Measurements from ENCODE around the gene RFX1. TPM values are rescaled to one million over a fixed set of nuclear protein-coding genes. Genes with fewer than 3 reads are reported as not detected.

Gene RFX1
- total RNA-seq, 1 donor from 2014 or later = 4.2 TPM

DNA sequence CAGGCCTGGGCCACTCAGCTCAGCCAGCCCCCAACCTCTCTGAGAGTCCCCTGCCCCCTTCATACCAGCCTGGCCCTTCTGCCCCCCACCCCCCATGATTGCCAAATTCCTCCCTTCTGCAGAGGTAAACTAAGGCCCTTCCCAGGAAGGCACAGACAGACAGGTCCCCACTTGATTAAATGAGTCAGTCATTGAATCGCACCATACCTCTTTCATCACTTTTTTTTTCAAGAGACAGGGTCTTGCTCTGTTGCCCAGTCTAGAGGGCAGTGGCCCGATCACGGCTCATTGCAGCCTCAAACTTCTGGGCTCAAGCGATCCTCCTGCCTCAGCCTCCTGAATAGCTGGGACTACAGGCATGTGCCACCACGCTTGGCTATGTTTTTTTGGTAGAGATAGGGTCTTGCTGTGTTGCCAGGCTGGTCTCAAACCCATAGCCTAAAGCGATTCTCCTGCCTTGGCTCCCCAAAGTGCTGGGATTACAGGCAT is 73.9 kb downstream of the RFX1 start:
- TF ChIP-seq, protein P1, sequence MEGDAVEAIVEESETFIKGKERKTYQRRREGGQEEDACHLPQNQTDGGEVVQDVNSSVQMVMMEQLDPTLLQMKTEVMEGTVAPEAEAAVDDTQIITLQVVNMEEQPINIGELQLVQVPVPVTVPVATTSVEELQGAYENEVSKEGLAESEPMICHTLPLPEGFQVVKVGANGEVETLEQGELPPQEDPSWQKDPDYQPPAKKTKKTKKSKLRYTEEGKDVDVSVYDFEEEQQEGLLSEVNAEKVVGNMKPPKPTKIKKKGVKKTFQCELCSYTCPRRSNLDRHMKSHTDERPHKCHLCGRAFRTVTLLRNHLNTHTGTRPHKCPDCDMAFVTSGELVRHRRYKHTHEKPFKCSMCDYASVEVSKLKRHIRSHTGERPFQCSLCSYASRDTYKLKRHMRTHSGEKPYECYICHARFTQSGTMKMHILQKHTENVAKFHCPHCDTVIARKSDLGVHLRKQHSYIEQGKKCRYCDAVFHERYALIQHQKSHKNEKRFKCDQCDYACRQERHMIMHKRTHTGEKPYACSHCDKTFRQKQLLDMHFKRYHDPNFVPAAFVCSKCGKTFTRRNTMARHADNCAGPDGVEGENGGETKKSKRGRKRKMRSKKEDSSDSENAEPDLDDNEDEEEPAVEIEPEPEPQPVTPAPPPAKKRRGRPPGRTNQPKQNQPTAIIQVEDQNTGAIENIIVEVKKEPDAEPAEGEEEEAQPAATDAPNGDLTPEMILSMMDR (conservative IDR thresholded peaks at IDR 0.05; ENCODE audit: low read depth, low read length) = no peak
- H3K4me3 ChIP-seq (ENCODE audit: low read depth, low read length) = no peak overlapping the region
- no peak for DNase-seq (ENCODE audit: low read depth)

DNA sequence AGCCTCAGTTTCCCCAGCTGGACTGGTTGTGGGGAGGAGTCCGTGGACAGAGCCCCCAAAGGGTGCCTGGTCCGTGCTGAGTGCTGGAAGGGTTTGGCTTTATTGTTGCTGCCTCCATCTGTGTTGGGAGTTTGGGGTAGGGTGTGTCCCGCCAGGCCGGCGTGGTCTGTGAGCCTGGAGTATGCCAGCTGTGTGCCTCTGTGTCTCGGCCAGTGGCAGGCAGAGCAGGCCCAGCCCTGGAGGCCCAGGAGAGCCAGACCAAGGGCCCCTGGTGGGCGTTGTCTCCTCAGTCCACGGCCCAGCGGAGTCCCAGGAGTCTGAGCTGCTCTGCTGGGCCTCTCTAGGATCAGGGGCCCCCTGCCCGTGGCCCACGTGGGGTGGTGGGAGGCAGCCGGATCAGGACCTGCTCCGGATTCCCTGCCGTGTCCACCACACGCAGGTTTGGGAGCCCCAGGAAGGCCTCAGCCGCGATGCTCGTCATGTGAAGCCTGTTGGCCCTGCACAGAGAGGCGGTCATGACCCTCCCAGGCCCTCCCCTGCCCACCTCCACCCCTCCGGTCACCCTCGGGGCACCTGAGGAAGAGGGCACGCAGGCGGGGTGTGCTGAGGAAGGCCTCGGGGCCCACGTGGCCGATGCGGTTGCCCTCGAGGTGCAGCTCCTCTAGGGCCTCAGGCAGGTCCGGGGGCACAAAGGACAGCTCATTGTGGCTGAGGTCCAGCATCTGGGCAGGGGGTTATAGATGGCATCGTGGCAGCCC is 74.5 kb downstream of the RFX1 start:
- no peak for DNase-seq (ENCODE audit: low read depth)
- TF ChIP-seq, protein P1 (conservative IDR thresholded peaks at IDR 0.05; ENCODE audit: low read depth, low read length) = no peak
- H3K4me3 ChIP-seq (ENCODE audit: low read depth, low read length) = no peak overlapping the region

DNA sequence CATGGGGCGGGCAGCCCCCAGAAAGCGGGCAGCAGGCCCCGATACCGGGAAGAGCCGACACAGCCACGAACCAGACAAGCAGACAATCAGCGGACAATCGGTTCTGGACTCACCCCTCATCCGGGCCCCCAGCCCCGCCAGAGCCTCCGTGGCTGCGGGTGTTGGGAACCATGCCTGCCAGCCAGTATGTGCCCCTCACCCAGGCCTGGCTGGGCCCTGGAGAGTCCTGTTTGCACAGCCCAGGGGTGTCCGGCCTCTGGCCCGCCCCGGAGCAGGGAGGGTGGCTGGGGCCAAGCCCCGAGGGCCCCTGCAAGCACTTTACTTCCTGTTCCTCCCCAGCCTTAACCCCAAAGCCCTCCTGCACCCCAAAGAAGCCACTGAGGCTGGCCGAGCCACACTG is 75.7 kb downstream of the RFX1 start:
- no peak for DNase-seq (ENCODE audit: low read depth)
- TF ChIP-seq, protein P1 (conservative IDR thresholded peaks at IDR 0.05; ENCODE audit: low read depth, low read length) = no peak
- H3K4me3 ChIP-seq (ENCODE audit: low read depth, low read length) = no peak overlapping the region

DNA sequence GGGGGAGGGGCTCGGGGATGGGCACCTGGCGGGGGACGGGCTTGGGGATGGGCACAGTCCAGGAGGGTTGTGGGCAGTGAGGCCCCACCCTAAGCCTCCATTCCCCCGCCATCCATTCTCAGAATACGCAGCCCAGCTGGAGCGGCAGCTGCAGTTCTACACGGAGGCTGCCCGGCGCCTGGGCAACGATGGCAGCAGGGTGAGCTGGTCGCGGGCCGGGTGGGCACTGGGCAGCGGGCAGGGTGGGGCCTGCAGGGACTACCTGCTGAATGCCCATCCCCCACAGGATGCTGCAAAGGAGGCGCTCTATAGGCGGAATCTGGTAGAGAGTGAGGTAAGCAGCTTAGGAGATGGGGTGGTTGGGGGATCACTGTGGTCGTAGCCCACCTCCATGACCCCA is 76.2 kb downstream of the RFX1 start:
- TF ChIP-seq, protein P1 (conservative IDR thresholded peaks at IDR 0.05; ENCODE audit: low read depth, low read length) = no peak
- H3K4me3 ChIP-seq (ENCODE audit: low read depth, low read length) = no peak overlapping the region
- DNase-seq (ENCODE audit: low read depth) = no peak

DNA sequence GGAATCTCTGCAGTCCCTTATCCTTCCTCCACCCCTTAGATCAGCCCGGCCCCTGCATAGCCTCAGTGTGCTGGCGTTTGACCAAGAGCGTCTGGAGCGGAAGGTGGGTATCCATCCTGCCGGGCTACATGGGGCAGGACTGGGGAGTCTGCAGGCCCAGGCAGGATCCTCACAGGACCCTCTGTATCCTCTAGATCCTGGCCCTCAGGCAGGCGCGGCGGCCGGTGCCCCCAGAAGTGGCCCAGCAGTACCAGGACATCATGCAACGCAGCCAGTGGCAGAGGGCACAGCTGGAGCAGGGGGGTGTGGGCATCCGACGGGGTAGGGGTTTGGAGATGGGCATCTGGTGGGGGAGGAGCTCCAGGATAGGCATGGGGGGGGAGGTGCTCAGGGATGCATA is 76.8 kb downstream of the RFX1 start:
- DNase-seq (ENCODE audit: low read depth) = no peak
- TF ChIP-seq, protein P1 (conservative IDR thresholded peaks at IDR 0.05; ENCODE audit: low read depth, low read length) = no peak
- no peak overlapping the region for H3K4me3 ChIP-seq (ENCODE audit: low read depth, low read length)

DNA sequence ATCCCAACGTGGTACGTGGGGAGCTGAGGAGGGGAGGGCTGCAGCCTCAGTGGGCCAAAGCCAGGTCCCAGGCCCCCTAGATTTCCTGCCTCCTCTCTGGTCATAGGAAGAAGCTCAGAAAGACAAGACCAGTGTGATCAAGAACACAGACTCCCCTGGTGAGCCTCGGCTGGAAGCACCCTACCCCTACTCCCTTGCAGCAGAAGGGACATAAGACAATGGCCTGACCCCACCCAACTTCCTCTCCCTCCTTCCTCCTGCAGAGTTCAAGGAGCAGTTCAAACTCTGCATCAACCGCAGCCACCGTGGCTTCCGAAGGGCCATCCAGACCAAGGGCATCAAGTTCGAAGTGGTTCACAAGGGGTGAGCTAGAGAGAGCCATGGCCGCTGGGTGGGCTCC is 79.4 kb downstream of the RFX1 start:
- TF ChIP-seq, protein P1 (conservative IDR thresholded peaks at IDR 0.05; ENCODE audit: low read depth, low read length) = no peak
- DNase-seq (ENCODE audit: low read depth) = no peak
- no peak overlapping the region for H3K4me3 ChIP-seq (ENCODE audit: low read depth, low read length)

DNA sequence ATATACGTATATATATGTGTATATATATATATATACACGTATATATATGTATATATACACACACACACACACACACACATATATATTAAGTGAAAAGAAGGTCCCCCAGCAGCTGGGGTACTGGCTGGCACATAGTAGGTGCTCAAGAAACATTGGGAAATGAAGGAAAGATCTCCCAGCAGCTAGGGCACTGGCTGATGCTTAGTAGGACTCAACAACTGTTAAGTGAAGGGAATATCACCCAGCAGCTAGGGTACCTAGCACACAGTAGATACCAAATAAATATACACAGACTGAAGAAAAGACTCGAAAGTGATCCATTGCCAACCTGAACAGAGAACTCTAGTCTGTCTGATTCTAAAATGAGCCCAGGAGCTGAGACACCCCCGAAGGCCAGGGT is 80.1 kb downstream of the RFX1 start:
- no peak overlapping the region for H3K4me3 ChIP-seq (ENCODE audit: low read depth, low read length)
- no peak for DNase-seq (ENCODE audit: low read depth)
- TF ChIP-seq, protein P1 (conservative IDR thresholded peaks at IDR 0.05; ENCODE audit: low read depth, low read length) = no peak

Data from epithelial cell of proximal tubule (primary cell).